ENCODE data around the gene SRGAP2.
A peak's percentile ranks its signal among the peaks of the same experiment; 100 is the strongest.
"Not testable (repeated sequence)": the region's sequence is repeated elsewhere in the genome, so short reads cannot be mapped to it uniquely, and the experiment has no call there.

SRGAP2 gene

GRCh38 chr1:206220332-206221000 is 17.1 kb downstream of the SRGAP2 start:
- peak overlapping the region; percentile 30 for H3K9ac ChIP-seq (ENCODE audit: low read length)
- not testable (repeated sequence) for H3K4me3 ChIP-seq (ENCODE audit: insufficient read depth in 1 of 2, low read depth in 1 of 2, low read length in 2 of 2); H2BK15ac ChIP-seq (ENCODE audit: low read depth, poor library complexity, severe bottlenecking); H3K4me1 ChIP-seq (ENCODE audit: control insufficient read depth, insufficient read depth, low read depth, low read length); H3K9me3 ChIP-seq (ENCODE audit: control insufficient read depth, low read length); H4K8ac ChIP-seq (ENCODE audit: low read length); H4K91ac ChIP-seq (ENCODE audit: low read length); DNase-seq; H3K27me3 ChIP-seq (ENCODE audit: control insufficient read depth in 1 of 2, insufficient read depth in 1 of 2, low read length in 2 of 2); H2AFZ ChIP-seq (ENCODE audit: low read depth, low read length); H3K4ac ChIP-seq (ENCODE audit: low read depth in 1 of 2, low read length in 2 of 2); H3K23ac ChIP-seq (ENCODE audit: low read length in 2 of 2); H2AK5ac ChIP-seq (ENCODE audit: low read length, severe bottlenecking); H2BK5ac ChIP-seq (ENCODE audit: low read depth, low read length, poor library complexity, severe bottlenecking); H3K79me1 ChIP-seq (replicated peaks; ENCODE audit: low read length, poor library complexity, severe bottlenecking); H3K18ac ChIP-seq (ENCODE audit: low read depth in 1 of 2, low read length in 2 of 2); H3K36me3 ChIP-seq (ENCODE audit: control insufficient read depth in 1 of 2, insufficient read depth in 2 of 2, low read depth in 1 of 2, low read length in 2 of 2); H3K14ac ChIP-seq (ENCODE audit: low read length in 2 of 2); H2BK120ac ChIP-seq (ENCODE audit: low read depth, low read length); H2BK12ac ChIP-seq (ENCODE audit: low read length in 2 of 2)
- WGBS, result no CpG with 5 or more reads among the region's 4 CpGs
- peak overlapping the region; percentile 34 for H3K4me2 ChIP-seq (ENCODE audit: low read length, poor library complexity, severe bottlenecking)
- H3K27ac ChIP-seq (ENCODE audit: low read length, poor library complexity, severe bottlenecking), result peak overlapping the region; percentile 59

DNA sequence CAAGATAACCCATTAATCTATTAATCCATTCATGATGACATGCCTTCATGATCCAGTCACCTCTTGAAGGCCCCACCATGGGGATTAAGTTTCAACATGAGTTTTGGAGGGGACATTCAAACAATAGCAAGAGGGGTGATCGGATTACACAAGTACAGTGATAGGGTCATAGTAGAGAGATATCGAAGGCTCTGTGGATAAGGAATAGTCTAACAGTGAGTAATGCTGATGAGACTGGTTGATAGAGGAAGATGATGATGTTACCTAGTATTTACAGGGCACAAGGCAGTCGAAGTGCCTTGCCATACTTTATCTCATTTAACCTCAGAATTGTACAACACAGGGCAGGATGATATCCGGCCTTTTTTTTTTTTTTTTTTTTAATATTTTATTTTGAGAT is 18.2 kb downstream of the SRGAP2 start:
- H2BK12ac ChIP-seq (ENCODE audit: low read length in 2 of 2); H3K4me1 ChIP-seq (ENCODE audit: control insufficient read depth, insufficient read depth, low read depth, low read length); H3K79me1 ChIP-seq (replicated peaks; ENCODE audit: low read length, poor library complexity, severe bottlenecking); H3K27me3 ChIP-seq (ENCODE audit: control insufficient read depth in 1 of 2, insufficient read depth in 1 of 2, low read length in 2 of 2); DNase-seq; H2AFZ ChIP-seq (ENCODE audit: low read depth, low read length); H3K9ac ChIP-seq (ENCODE audit: low read length); H3K9me3 ChIP-seq (ENCODE audit: control insufficient read depth, low read length); H2BK15ac ChIP-seq (ENCODE audit: low read depth, poor library complexity, severe bottlenecking); H3K18ac ChIP-seq (ENCODE audit: low read depth in 1 of 2, low read length in 2 of 2); H4K8ac ChIP-seq (ENCODE audit: low read length); H2BK120ac ChIP-seq (ENCODE audit: low read depth, low read length); H3K4ac ChIP-seq (ENCODE audit: low read depth in 1 of 2, low read length in 2 of 2); H3K14ac ChIP-seq (ENCODE audit: low read length in 2 of 2); H2BK5ac ChIP-seq (ENCODE audit: low read depth, low read length, poor library complexity, severe bottlenecking); H3K4me2 ChIP-seq (ENCODE audit: low read length, poor library complexity, severe bottlenecking); H3K4me3 ChIP-seq (ENCODE audit: insufficient read depth in 1 of 2, low read depth in 1 of 2, low read length in 2 of 2); H3K36me3 ChIP-seq (ENCODE audit: control insufficient read depth in 1 of 2, insufficient read depth in 2 of 2, low read depth in 1 of 2, low read length in 2 of 2); H4K91ac ChIP-seq (ENCODE audit: low read length); H3K23ac ChIP-seq (ENCODE audit: low read length in 2 of 2); H2AK5ac ChIP-seq (ENCODE audit: low read length, severe bottlenecking); H3K27ac ChIP-seq (ENCODE audit: low read length, poor library complexity, severe bottlenecking): not testable (repeated sequence)
- WGBS, result no CpG with 5 or more reads among the region's 4 CpGs

- H3K14ac ChIP-seq (ENCODE audit: low read length in 2 of 2); H2AK5ac ChIP-seq (ENCODE audit: low read length, severe bottlenecking); H3K4me2 ChIP-seq (ENCODE audit: low read length, poor library complexity, severe bottlenecking); H2BK120ac ChIP-seq (ENCODE audit: low read depth, low read length); H3K23ac ChIP-seq (ENCODE audit: low read length in 2 of 2); DNase-seq; H2BK5ac ChIP-seq (ENCODE audit: low read depth, low read length, poor library complexity, severe bottlenecking); H3K9me3 ChIP-seq (ENCODE audit: control insufficient read depth, low read length); H3K18ac ChIP-seq (ENCODE audit: low read depth in 1 of 2, low read length in 2 of 2); H3K9ac ChIP-seq (ENCODE audit: low read length); H2BK15ac ChIP-seq (ENCODE audit: low read depth, poor library complexity, severe bottlenecking); H3K27me3 ChIP-seq (ENCODE audit: control insufficient read depth in 1 of 2, insufficient read depth in 1 of 2, low read length in 2 of 2); H3K4ac ChIP-seq (ENCODE audit: low read depth in 1 of 2, low read length in 2 of 2); H3K4me1 ChIP-seq (ENCODE audit: control insufficient read depth, insufficient read depth, low read depth, low read length); H3K4me3 ChIP-seq (ENCODE audit: insufficient read depth in 1 of 2, low read depth in 1 of 2, low read length in 2 of 2); H4K91ac ChIP-seq (ENCODE audit: low read length); H3K79me1 ChIP-seq (replicated peaks; ENCODE audit: low read length, poor library complexity, severe bottlenecking); H2BK12ac ChIP-seq (ENCODE audit: low read length in 2 of 2); H3K36me3 ChIP-seq (ENCODE audit: control insufficient read depth in 1 of 2, insufficient read depth in 2 of 2, low read depth in 1 of 2, low read length in 2 of 2); H4K8ac ChIP-seq (ENCODE audit: low read length); H2AFZ ChIP-seq (ENCODE audit: low read depth, low read length); H3K27ac ChIP-seq (ENCODE audit: low read length, poor library complexity, severe bottlenecking): not testable (repeated sequence)
- no CpG with 5 or more reads among the region's 6 CpGs for WGBS
Observed at GRCh38 chr1:206224190-206224776, 20.9 kb downstream of the SRGAP2 start.

DNA sequence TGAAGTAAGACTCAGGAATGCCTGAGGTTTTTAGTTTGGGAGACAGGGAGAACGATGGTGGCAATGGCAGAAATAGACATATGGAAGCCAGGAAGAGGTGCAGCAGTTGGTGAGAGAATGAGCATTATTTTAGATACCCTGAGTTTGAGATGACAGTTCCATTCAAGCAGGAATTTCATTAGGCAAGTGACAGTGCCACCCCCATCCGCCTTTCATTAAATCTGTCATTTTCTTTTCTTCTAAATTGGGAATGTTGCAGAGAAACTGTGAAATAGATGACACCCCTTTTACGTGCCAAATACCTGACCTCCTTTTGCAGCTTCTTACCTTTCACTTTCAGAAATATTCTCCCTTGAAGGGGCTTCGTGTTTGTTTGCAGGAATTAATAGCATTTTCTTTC is 22.0 kb downstream of the SRGAP2 start:
- 100% methylated on average over 1 of the region's 4 CpGs for WGBS
- H3K14ac ChIP-seq (ENCODE audit: low read length in 2 of 2); H3K4me2 ChIP-seq (ENCODE audit: low read length, poor library complexity, severe bottlenecking); H3K4me1 ChIP-seq (ENCODE audit: control insufficient read depth, insufficient read depth, low read depth, low read length); H3K36me3 ChIP-seq (ENCODE audit: control insufficient read depth in 1 of 2, insufficient read depth in 2 of 2, low read depth in 1 of 2, low read length in 2 of 2); H3K27me3 ChIP-seq (ENCODE audit: control insufficient read depth in 1 of 2, insufficient read depth in 1 of 2, low read length in 2 of 2); H3K9me3 ChIP-seq (ENCODE audit: control insufficient read depth, low read length); H3K23ac ChIP-seq (ENCODE audit: low read length in 2 of 2); H3K4me3 ChIP-seq (ENCODE audit: insufficient read depth in 1 of 2, low read depth in 1 of 2, low read length in 2 of 2); H2BK120ac ChIP-seq (ENCODE audit: low read depth, low read length); H4K8ac ChIP-seq (ENCODE audit: low read length); H2BK12ac ChIP-seq (ENCODE audit: low read length in 2 of 2); H4K91ac ChIP-seq (ENCODE audit: low read length); H3K18ac ChIP-seq (ENCODE audit: low read depth in 1 of 2, low read length in 2 of 2); H2BK15ac ChIP-seq (ENCODE audit: low read depth, poor library complexity, severe bottlenecking); H3K79me1 ChIP-seq (replicated peaks; ENCODE audit: low read length, poor library complexity, severe bottlenecking); H3K27ac ChIP-seq (ENCODE audit: low read length, poor library complexity, severe bottlenecking); H2AFZ ChIP-seq (ENCODE audit: low read depth, low read length); DNase-seq; H3K9ac ChIP-seq (ENCODE audit: low read length); H2BK5ac ChIP-seq (ENCODE audit: low read depth, low read length, poor library complexity, severe bottlenecking); H3K4ac ChIP-seq (ENCODE audit: low read depth in 1 of 2, low read length in 2 of 2); H2AK5ac ChIP-seq (ENCODE audit: low read length, severe bottlenecking): not testable (repeated sequence)

Measured in mesenchymal stem cell (in vitro differentiated cells and primary cell).